Occipital lobe (tissue), 2 donors: ENCODE measurements around the gene NOL11. TPM values are rescaled to one million over a fixed set of nuclear protein-coding genes. Genes with fewer than 3 reads are reported as not detected.
"Not testable (repeated sequence)": the region's sequence is repeated elsewhere in the genome, so short reads cannot be mapped to it uniquely, and the experiment has no call there.

Source experiments
- DNase-seq: peaks from one replicate; lab custom pipeline; 2025; lab: John Stamatoyannopoulos, UW
- total RNA-seq: library from RNA; depleted of rRNA; stranded (reverse); fragments of >200 nt; gene quantifications from one replicate; pipeline ENCODE4 v1.2.3, GENCODE V29; 2014

Gene NOL11
- total RNA-seq, 1 donor from 2014 or later = 67.1 TPM

- no peak for DNase-seq
These were observed 9.4 kb upstream of the NOL11 start for GRCh38 chr17:67708378-67708777.

- no peak for DNase-seq
These were observed 5.8 kb upstream of the NOL11 start for GRCh38 chr17:67711916-67712315.

- no peak for DNase-seq
These were observed 5.4 kb upstream of the NOL11 start for GRCh38 chr17:67712375-67712774.

GRCh38 chr17:67713169-67713568, 4.6 kb upstream of the NOL11 start:
- no peak for DNase-seq

- DNase-seq = no peak
These were observed 1.3 kb upstream of the NOL11 start for GRCh38 chr17:67716405-67716798.

GRCh38 chr17:67717192-67717623, 528 bp upstream of the NOL11 start:
- no peak for DNase-seq

- no peak for DNase-seq
These were observed 697 bp downstream of the NOL11 start for GRCh38 chr17:67718325-67718941.

- no peak for DNase-seq
These were observed 7.6 kb downstream of the NOL11 start for GRCh38 chr17:67725373-67725791.

GRCh38 chr17:67725807-67726206, 8.1 kb downstream of the NOL11 start:
- no peak for DNase-seq

- DNase-seq = not testable (repeated sequence)
These were observed 9.7 kb downstream of the NOL11 start for GRCh38 chr17:67727152-67728039.

- DNase-seq = no peak
These were observed 12.2 kb downstream of the NOL11 start for GRCh38 chr17:67729903-67730302.

- no peak for DNase-seq
These were observed 13.0 kb downstream of the NOL11 start for GRCh38 chr17:67730731-67731130.

- no peak for DNase-seq
These were observed 15.7 kb downstream of the NOL11 start for GRCh38 chr17:67733449-67733848.

- no peak for DNase-seq
These were observed 19.4 kb downstream of the NOL11 start for GRCh38 chr17:67737145-67737544.

GRCh38 chr17:67742025-67742424, 24.3 kb downstream of the NOL11 start:
- no peak for DNase-seq

- DNase-seq = no peak
These were observed 29.2 kb downstream of the NOL11 start for GRCh38 chr17:67746704-67747571.

- no peak for DNase-seq
These were observed 30.0 kb downstream of the NOL11 start for GRCh38 chr17:67747681-67748235.

GRCh38 chr17:67750067-67750466, 32.3 kb downstream of the NOL11 start:
- no peak for DNase-seq

GRCh38 chr17:67751101-67752074, 33.7 kb downstream of the NOL11 start:
- no peak for DNase-seq

- not testable (repeated sequence) for DNase-seq
These were observed 34.4 kb downstream of the NOL11 start for GRCh38 chr17:67752160-67752559.
